ENCODE results near the gene SLF2. TPM values are rescaled to one million over a fixed set of nuclear protein-coding genes. Genes with fewer than 3 reads are reported as not detected.

The SLF2 gene
- total and polyA plus RNA-seq, 9 of the 15 experiments (the other 6 are each of a cell fraction or from before 2014, with no cell fraction given): 1.7 to 18.4 (median 7.8) TPM

- TF ChIP-seq ZBTB49 (CRISPR knock-in tag; IDR thresholded peaks at IDR 0.05; ENCODE audit: borderline replicate concordance) (no peak), ATF7 (IDR thresholded peaks at IDR 0.05) (no peak), ARID3A (IDR thresholded peaks at IDR 0.05; ENCODE audit: borderline replicate concordance, low read depth, low read length) (no peak), BDP1 (IDR thresholded peaks at IDR 0.05; ENCODE audit: insufficient read depth, insufficient read length) (no peak), SUPT5H (IDR thresholded peaks at IDR 0.05) (no peak), NR0B1 (IDR thresholded peaks at IDR 0.05; ENCODE audit: partially characterized antibody) (no peak), MYC (IDR thresholded peaks at IDR 0.05; ENCODE audit: low read depth, low read length) (no peak), MYC (CRISPR knock-in tag; IDR thresholded peaks at IDR 0.05; ENCODE audit: borderline replicate concordance, low read depth) (no peak), USF1 (CRISPR knock-in tag; IDR thresholded peaks at IDR 0.05) (no peak)
Measured at GRCh38 chr10:100895896-100896295, 16.9 kb upstream of the SLF2 start (continued).
